ENCODE results near the gene CMIP. TPM values are rescaled to one million over a fixed set of nuclear protein-coding genes. Genes with fewer than 3 reads are reported as not detected.

The CMIP gene
- total RNA-seq, 1 experiment from 2014 or later = 63.7 TPM

DNA sequence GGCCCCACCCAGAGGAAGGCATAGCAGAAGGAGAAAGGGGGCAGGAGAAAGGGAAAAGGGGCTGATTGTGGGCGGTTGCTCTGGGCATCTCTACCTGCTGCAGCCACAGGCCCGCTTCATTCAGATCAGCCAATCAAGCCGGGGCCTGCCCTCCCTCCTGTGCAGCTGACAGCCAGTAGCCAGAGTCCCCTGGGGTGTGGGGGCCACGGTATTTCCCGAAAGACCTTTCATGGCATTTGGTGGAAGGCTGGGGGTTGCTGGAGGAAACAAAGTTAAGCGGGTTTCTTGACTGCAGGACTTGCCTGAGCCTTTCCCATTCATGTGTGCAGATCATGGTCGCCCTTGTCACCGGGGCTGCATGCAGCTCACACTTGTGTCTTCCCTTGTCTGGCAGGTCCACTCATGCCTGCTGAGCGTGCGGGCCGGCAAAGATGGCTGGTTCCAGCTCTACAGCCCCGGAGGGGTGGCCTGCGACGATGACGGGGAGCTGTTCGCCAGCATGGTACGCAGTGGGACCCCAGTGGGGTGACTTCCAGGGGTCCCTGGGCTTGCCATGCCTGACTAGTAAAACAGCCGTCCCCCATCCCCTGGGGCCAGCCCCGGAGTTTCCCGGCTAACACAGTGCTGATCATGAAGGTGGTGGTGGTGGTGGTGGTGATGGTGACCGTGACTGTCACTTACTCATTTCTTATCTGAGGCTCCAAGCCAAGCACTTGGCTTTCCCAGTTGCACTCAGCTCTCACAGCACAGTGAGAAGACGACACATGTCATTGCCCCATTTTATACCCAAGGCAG, 251.8 kb downstream of the CMIP start:
- ChIA-PET CTCF (interaction anchor here (0.6 to 3.6 kb wide), 46 partner anchors 9 to 491 kb away, joined by 3 to 51 read pairs (median 4); no protein-coding TSS in a partner anchor), POLR2A (interaction anchor here (0.9 kb wide), 1 partner anchor 14 kb away, joined by 3 read pairs; no protein-coding TSS in a partner anchor)
- TF ChIP-seq TP53 (CRISPR knock-in tag; IDR thresholded peaks at IDR 0.05) (no peak), JUN (CRISPR knock-in tag; IDR thresholded peaks at IDR 0.05) (no peak), GRHL2 (CRISPR knock-in tag; IDR thresholded peaks at IDR 0.05; ENCODE audit: insufficient replicate concordance, severe bottlenecking) (no peak), HMGA2 (CRISPR knock-in tag; IDR thresholded peaks at IDR 0.05) (no peak), PRRX2 (CRISPR knock-in tag; IDR thresholded peaks at IDR 0.05) (no peak), GABPB1 (CRISPR knock-in tag; IDR thresholded peaks at IDR 0.05) (no peak), SOX15 (CRISPR knock-in tag; IDR thresholded peaks at IDR 0.05) (no peak), ELF4 (CRISPR knock-in tag; IDR thresholded peaks at IDR 0.05; ENCODE audit: low read depth) (no peak), MXD4 (CRISPR knock-in tag; IDR thresholded peaks at IDR 0.05; ENCODE audit: borderline replicate concordance) (no peak), TEAD1 (CRISPR knock-in tag; IDR thresholded peaks at IDR 0.05) (no peak), MYBL2 (CRISPR knock-in tag; IDR thresholded peaks at IDR 0.05) (no peak)
- TF ChIP-seq, protein P1, sequence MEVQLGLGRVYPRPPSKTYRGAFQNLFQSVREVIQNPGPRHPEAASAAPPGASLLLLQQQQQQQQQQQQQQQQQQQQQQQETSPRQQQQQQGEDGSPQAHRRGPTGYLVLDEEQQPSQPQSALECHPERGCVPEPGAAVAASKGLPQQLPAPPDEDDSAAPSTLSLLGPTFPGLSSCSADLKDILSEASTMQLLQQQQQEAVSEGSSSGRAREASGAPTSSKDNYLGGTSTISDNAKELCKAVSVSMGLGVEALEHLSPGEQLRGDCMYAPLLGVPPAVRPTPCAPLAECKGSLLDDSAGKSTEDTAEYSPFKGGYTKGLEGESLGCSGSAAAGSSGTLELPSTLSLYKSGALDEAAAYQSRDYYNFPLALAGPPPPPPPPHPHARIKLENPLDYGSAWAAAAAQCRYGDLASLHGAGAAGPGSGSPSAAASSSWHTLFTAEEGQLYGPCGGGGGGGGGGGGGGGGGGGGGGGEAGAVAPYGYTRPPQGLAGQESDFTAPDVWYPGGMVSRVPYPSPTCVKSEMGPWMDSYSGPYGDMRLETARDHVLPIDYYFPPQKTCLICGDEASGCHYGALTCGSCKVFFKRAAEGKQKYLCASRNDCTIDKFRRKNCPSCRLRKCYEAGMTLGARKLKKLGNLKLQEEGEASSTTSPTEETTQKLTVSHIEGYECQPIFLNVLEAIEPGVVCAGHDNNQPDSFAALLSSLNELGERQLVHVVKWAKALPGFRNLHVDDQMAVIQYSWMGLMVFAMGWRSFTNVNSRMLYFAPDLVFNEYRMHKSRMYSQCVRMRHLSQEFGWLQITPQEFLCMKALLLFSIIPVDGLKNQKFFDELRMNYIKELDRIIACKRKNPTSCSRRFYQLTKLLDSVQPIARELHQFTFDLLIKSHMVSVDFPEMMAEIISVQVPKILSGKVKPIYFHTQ (CRISPR knock-in tag; IDR thresholded peaks at IDR 0.05) = no peak
- Mint-ChIP-seq H3K4me3 (no peak overlapping the region), H3K4me1 (no peaks in the 10 kb centered on the region), H3K27me3 (ENCODE audit: low read depth) (no peaks in the 10 kb centered on the region), H3K9me3 (no peaks in the 10 kb centered on the region), H3K27ac (no peak overlapping the region), H3K36me3 (peaks cover 31% of the 10 kb centered on the region; the same call in 1 of the 2 replicates)
- ATAC-seq (no peak), DNase-seq (ENCODE audit: low spot score) (no peak)

DNA sequence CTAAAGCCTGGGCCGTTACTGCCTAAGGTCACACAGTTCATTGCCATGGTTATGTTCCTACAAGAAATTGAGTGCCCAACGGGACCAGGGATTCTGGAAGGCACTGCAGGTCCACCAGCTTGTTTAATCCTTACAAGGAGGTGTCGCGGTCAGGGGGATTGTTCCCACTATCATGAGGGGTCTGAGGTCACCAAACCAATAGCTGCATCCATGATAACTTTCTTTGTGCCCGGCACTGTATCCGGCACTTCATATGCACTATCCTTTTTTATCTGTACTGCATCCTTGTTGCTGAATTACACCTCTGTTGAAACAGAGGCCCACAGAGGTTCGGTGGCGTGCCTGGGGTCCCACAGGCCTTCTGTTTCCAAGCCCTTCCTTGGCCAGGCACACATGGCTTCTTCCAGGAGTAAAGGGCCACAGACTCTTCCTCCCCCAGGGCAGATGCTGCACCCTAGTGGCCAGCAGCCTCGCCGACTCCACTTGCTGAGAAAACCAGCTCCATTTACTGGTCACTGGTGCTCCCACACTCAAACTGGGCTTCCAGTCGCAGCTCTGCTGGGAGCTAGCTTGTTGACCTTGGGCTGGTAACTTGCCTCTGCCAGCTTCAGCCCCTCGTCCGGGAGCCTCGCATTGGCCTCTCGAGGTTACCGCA, 252.5 kb downstream of the CMIP start:
- Mint-ChIP-seq H3K27me3 (ENCODE audit: low read depth) (no peaks in the 10 kb centered on the region), H3K4me3 (no peak overlapping the region), H3K36me3 (peaks cover 28% of the 10 kb centered on the region; the same call in 1 of the 2 replicates), H3K4me1 (no peaks in the 10 kb centered on the region), H3K9me3 (no peaks in the 10 kb centered on the region), H3K27ac (peak overlapping the region; percentile 68; the same call in 1 of the 2 replicates)
- POLR2A ChIA-PET = interaction anchor here (0.9 kb wide), 1 partner anchor 14 kb away, joined by 3 read pairs; no protein-coding TSS in a partner anchor
- DNase-seq (ENCODE audit: low spot score) (peak; percentile 84), ATAC-seq (peak; percentile 81)
- CTCF ChIA-PET = interaction anchor here (0.6 to 3.6 kb wide), 63 partner anchors 9 to 492 kb away, joined by 3 to 51 read pairs (median 4); no protein-coding TSS in a partner anchor
- TF ChIP-seq, protein P2, sequence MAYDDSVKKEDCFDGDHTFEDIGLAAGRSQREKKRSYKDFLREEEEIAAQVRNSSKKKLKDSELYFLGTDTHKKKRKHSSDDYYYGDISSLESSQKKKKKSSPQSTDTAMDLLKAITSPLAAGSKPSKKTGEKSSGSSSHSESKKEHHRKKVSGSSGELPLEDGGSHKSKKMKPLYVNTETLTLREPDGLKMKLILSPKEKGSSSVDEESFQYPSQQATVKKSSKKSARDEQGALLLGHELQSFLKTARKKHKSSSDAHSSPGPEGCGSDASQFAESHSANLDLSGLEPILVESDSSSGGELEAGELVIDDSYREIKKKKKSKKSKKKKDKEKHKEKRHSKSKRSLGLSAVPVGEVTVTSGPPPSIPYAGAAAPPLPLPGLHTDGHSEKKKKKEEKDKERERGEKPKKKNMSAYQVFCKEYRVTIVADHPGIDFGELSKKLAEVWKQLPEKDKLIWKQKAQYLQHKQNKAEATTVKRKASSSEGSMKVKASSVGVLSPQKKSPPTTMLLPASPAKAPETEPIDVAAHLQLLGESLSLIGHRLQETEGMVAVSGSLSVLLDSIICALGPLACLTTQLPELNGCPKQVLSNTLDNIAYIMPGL (CRISPR knock-in tag; IDR thresholded peaks at IDR 0.05) = no peak
- TF ChIP-seq, protein P3, sequence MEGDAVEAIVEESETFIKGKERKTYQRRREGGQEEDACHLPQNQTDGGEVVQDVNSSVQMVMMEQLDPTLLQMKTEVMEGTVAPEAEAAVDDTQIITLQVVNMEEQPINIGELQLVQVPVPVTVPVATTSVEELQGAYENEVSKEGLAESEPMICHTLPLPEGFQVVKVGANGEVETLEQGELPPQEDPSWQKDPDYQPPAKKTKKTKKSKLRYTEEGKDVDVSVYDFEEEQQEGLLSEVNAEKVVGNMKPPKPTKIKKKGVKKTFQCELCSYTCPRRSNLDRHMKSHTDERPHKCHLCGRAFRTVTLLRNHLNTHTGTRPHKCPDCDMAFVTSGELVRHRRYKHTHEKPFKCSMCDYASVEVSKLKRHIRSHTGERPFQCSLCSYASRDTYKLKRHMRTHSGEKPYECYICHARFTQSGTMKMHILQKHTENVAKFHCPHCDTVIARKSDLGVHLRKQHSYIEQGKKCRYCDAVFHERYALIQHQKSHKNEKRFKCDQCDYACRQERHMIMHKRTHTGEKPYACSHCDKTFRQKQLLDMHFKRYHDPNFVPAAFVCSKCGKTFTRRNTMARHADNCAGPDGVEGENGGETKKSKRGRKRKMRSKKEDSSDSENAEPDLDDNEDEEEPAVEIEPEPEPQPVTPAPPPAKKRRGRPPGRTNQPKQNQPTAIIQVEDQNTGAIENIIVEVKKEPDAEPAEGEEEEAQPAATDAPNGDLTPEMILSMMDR (IDR thresholded peaks at IDR 0.05) = peak; percentile 50; the same call in 1 of the 2 replicates
- TF ChIP-seq, protein P4, sequence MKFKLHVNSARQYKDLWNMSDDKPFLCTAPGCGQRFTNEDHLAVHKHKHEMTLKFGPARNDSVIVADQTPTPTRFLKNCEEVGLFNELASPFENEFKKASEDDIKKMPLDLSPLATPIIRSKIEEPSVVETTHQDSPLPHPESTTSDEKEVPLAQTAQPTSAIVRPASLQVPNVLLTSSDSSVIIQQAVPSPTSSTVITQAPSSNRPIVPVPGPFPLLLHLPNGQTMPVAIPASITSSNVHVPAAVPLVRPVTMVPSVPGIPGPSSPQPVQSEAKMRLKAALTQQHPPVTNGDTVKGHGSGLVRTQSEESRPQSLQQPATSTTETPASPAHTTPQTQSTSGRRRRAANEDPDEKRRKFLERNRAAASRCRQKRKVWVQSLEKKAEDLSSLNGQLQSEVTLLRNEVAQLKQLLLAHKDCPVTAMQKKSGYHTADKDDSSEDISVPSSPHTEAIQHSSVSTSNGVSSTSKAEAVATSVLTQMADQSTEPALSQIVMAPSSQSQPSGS (CRISPR knock-in tag; IDR thresholded peaks at IDR 0.05; ENCODE audit: borderline replicate concordance, low read depth) = no peak
- no peak for TF ChIP-seq FOXJ3 (CRISPR knock-in tag; IDR thresholded peaks at IDR 0.05; ENCODE audit: borderline replicate concordance)
- TF ChIP-seq, protein P5, sequence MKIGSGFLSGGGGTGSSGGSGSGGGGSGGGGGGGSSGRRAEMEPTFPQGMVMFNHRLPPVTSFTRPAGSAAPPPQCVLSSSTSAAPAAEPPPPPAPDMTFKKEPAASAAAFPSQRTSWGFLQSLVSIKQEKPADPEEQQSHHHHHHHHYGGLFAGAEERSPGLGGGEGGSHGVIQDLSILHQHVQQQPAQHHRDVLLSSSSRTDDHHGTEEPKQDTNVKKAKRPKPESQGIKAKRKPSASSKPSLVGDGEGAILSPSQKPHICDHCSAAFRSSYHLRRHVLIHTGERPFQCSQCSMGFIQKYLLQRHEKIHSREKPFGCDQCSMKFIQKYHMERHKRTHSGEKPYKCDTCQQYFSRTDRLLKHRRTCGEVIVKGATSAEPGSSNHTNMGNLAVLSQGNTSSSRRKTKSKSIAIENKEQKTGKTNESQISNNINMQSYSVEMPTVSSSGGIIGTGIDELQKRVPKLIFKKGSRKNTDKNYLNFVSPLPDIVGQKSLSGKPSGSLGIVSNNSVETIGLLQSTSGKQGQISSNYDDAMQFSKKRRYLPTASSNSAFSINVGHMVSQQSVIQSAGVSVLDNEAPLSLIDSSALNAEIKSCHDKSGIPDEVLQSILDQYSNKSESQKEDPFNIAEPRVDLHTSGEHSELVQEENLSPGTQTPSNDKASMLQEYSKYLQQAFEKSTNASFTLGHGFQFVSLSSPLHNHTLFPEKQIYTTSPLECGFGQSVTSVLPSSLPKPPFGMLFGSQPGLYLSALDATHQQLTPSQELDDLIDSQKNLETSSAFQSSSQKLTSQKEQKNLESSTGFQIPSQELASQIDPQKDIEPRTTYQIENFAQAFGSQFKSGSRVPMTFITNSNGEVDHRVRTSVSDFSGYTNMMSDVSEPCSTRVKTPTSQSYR (CRISPR knock-in tag; IDR thresholded peaks at IDR 0.05) = no peak
- no peak for TF ChIP-seq ZBTB21 (CRISPR knock-in tag; IDR thresholded peaks at IDR 0.05; ENCODE audit: borderline replicate concordance)

All from WTC11 (cell line).